PC-9 (cell line): Measurements from ENCODE around the gene CELA3B.

Experiments
- EZH2 ChIP-seq: fragments of 200-600 bp; sonication (generic); IDR thresholded peaks from 2 replicates; pipeline ENCODE4 v1.8.0; 2017; ENCODE audit warnings: antibody characterized with exemption, low read depth
- TF ChIP-seq, protein P1 (sequence below): fragments of 200-600 bp; sonication (generic); conservative IDR thresholded peaks from 2 replicates; pipeline ENCODE4 v1.6.1; 2017; ENCODE audit warnings: mixed run types, antibody characterized with exemption, mild to moderate bottlenecking, moderate library complexity

DNA sequence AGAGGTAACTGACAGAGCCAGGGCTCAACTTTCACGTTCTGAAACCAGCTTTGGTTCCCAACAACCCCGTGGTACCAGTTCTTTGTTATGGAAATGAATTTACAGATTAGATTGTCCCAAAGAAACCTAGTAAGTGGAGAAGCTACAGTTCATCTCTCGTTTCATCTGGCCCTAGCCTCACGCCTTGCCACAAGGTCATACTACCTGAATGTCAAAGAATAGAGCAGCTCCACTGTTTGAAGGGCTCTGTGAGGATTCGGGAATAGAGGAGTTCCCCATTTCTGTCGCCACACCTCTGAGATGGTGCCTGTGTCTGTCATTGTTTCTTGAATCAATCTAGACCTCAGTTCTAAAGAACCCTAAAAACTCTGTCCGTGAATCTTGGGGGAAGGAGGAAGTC lies 60.7 kb downstream of the CELA3B start:
- no peak for TF ChIP-seq EZH2
- TF ChIP-seq, protein P1, sequence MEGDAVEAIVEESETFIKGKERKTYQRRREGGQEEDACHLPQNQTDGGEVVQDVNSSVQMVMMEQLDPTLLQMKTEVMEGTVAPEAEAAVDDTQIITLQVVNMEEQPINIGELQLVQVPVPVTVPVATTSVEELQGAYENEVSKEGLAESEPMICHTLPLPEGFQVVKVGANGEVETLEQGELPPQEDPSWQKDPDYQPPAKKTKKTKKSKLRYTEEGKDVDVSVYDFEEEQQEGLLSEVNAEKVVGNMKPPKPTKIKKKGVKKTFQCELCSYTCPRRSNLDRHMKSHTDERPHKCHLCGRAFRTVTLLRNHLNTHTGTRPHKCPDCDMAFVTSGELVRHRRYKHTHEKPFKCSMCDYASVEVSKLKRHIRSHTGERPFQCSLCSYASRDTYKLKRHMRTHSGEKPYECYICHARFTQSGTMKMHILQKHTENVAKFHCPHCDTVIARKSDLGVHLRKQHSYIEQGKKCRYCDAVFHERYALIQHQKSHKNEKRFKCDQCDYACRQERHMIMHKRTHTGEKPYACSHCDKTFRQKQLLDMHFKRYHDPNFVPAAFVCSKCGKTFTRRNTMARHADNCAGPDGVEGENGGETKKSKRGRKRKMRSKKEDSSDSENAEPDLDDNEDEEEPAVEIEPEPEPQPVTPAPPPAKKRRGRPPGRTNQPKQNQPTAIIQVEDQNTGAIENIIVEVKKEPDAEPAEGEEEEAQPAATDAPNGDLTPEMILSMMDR = no peak
